Panc1 (cell line): ENCODE results near the gene OR11H1. TPM values are rescaled to one million over a fixed set of nuclear protein-coding genes. Genes with fewer than 3 reads are reported as not detected.
"Not testable (repeated sequence)": the region's sequence is repeated elsewhere in the genome, so short reads cannot be mapped to it uniquely, and the experiment has no call there.

Experiments
- ATAC-seq: fragments of 200-7000 bp; cut with Tn5 transposase; 2 replicates; pipeline ENCODE4 v1.9.1; 2020; ENCODE audit warnings: mild to moderate bottlenecking, moderate library complexity
- Bru-seq: library from RNA; stranded (reverse); fragments of 400-500 nt; gene quantifications from one replicate; lab custom pipeline; 2021; lab: Mats Ljungman, UMichigan
- BruChase-seq, 2 experiments: library from RNA; stranded (reverse); fragments of 400-500 nt; gene quantifications; one replicate each; lab custom pipeline; 2021; lab: Mats Ljungman, UMichigan
- BruUV-seq: library from RNA; stranded (reverse); fragments of 400-500 nt; replicated peaks from 2 replicates; lab custom pipeline; 2021; lab: Mats Ljungman, UMichigan
- CTCF ChIA-PET: fragments of 300-600 bp; sonication (Branson Sonifier 250); formaldehyde crosslinking; loops from one replicate; lab custom pipeline; 2022; ENCODE audit warnings: antibody characterized with exemption; lab: Charles Lee
- POLR2A ChIA-PET: fragments of 300-600 bp; sonication (Branson Sonifier 250); formaldehyde crosslinking; loops from one replicate; lab custom pipeline; 2022; ENCODE audit warnings: antibody characterized with exemption; lab: Charles Lee
- DNase-seq: peaks from one replicate; pipeline ENCODE4 v3.0.0-alpha.2; 2010; ENCODE audit warnings: low read depth, low spot score
- H3K27ac ChIP-seq: 2 replicates; pipeline ENCODE4 v1.5.1; 2011; ENCODE audit warnings: mild to moderate bottlenecking, low read length, inconsistent platforms
- H3K27me3 ChIP-seq: fragments of 200-500 bp; sonication (Bioruptor generic); 2 replicates; pipeline ENCODE4 v1.6.0; 2014; ENCODE audit warnings: low read length, inconsistent platforms; ENCODE audit not compliant: control insufficient read depth, insufficient read depth
- H3K36me3 ChIP-seq: fragments of 200-500 bp; sonication (Bioruptor generic); 2 replicates; pipeline ENCODE4 v1.5.1; 2014; ENCODE audit warnings: inconsistent platforms, mild to moderate bottlenecking, low read length, moderate library complexity; ENCODE audit not compliant: control insufficient read depth, insufficient read depth
- H3K4me1 ChIP-seq: 2 replicates; pipeline ENCODE4 v1.5.1; 2011; ENCODE audit warnings: inconsistent platforms, mild to moderate bottlenecking, low read length, moderate library complexity; ENCODE audit not compliant: control insufficient read depth, insufficient read depth
- H3K4me3 ChIP-seq, 2 experiments: 2 replicates each; pipeline ENCODE4 v1.5.1; 2011 to 2012; ENCODE audit warnings: low read depth in 2 of 2, low read length in 2 of 2, mild to moderate bottlenecking in 2 of 2, inconsistent platforms in 1 of 2, moderate library complexity in 1 of 2
- H3K9me3 ChIP-seq: fragments of 200-500 bp; sonication (Bioruptor generic); 2 replicates; pipeline ENCODE4 v1.5.1; 2014; ENCODE audit warnings: low read depth, mild to moderate bottlenecking, inconsistent platforms, low read length, moderate library complexity; ENCODE audit not compliant: control insufficient read depth, insufficient read depth
- in situ Hi-C: cut with HindIII; loops from 2 replicates; pipeline ENCODE4 v1.10.0; 2016; ENCODE audit warnings: low sequenced_read_pairs, low pct_unique_long_range_greater_than_20kb
- intact Hi-C: fragments of 100-400 bp; cut with micrococcal nuclease; formaldehyde crosslinking; loops from one replicate; pipeline ENCODE4 v1.10.0; 2022; ENCODE audit not compliant: unreplicated experiment
- long read RNA-seq: library from polyadenylated mRNA; unstranded; transcript quantifications from one replicate; pipeline ENCODE4 v2.0.0, GENCODE V29; 2021; ENCODE audit not compliant: unreplicated experiment
- polyA plus RNA-seq: library from polyadenylated mRNA; unstranded; fragments of >200 nt; gene quantifications from one replicate; pipeline ENCODE4 v1.2.1, GENCODE V29; 2012; ENCODE audit warnings: missing spikeins; ENCODE audit not compliant: insufficient read length
- total RNA-seq: library from RNA; stranded (reverse); gene quantifications from one replicate; pipeline ENCODE4 v1.2.1, GENCODE V29; 2021; ENCODE audit not compliant: unreplicated experiment

OR11H1 gene
- total RNA-seq (not detected), Bru-seq, nascent RNA (not detected), BruChase-seq, experiment 1, labeled RNA remaining after a 2-hour chase (percentile 18 among the genes with signal in this experiment), BruChase-seq, experiment 2, labeled RNA remaining after a 6-hour chase (percentile 24 among the genes with signal in this experiment)
- polyA plus RNA-seq = not detected
- long read RNA-seq = 0 reads

GRCh38 chr22:15527892-15528291 lies at the start of gene OR11H1:
OR11H1 (plus strand) TSS chr22:15528192; CDS start chr22:15528192, 0 bp downstream.
- POLR2A ChIA-PET, in situ Hi-C loops, BruUV-seq, H3K4me1 ChIP-seq, H3K36me3 ChIP-seq, DNase-seq, intact Hi-C loops, CTCF ChIA-PET, H3K4me3 ChIP-seq, H3K27ac ChIP-seq, ATAC-seq, H3K9me3 ChIP-seq, H3K27me3 ChIP-seq: not testable (repeated sequence)

- H3K27ac ChIP-seq, in situ Hi-C loops, DNase-seq, H3K27me3 ChIP-seq, POLR2A ChIA-PET, CTCF ChIA-PET, BruUV-seq, H3K4me3 ChIP-seq, H3K4me1 ChIP-seq, H3K9me3 ChIP-seq, ATAC-seq, intact Hi-C loops, H3K36me3 ChIP-seq: not testable (repeated sequence)
These were observed 18.0 kb upstream of the OR11H1 start for GRCh38 chr22:15509967-15510366.

GRCh38 chr22:15515896-15516295 lies 12.1 kb upstream of the OR11H1 start:
- BruUV-seq, intact Hi-C loops, DNase-seq, in situ Hi-C loops, H3K4me1 ChIP-seq, H3K36me3 ChIP-seq, H3K4me3 ChIP-seq, H3K27ac ChIP-seq, CTCF ChIA-PET, POLR2A ChIA-PET, ATAC-seq, H3K9me3 ChIP-seq, H3K27me3 ChIP-seq: not testable (repeated sequence)

- CTCF ChIA-PET, H3K9me3 ChIP-seq, ATAC-seq, in situ Hi-C loops, H3K36me3 ChIP-seq, H3K4me1 ChIP-seq, H3K27me3 ChIP-seq, intact Hi-C loops, POLR2A ChIA-PET, H3K27ac ChIP-seq, DNase-seq, H3K4me3 ChIP-seq, BruUV-seq: not testable (repeated sequence)
These were observed 25.8 kb downstream of the OR11H1 start for GRCh38 chr22:15553767-15554166.

GRCh38 chr22:15563461-15563860 lies 35.5 kb downstream of the OR11H1 start:
- CTCF ChIA-PET, H3K27me3 ChIP-seq, H3K4me1 ChIP-seq, H3K9me3 ChIP-seq, in situ Hi-C loops, H3K27ac ChIP-seq, POLR2A ChIA-PET, H3K36me3 ChIP-seq, DNase-seq, intact Hi-C loops, ATAC-seq, BruUV-seq, H3K4me3 ChIP-seq: not testable (repeated sequence)

GRCh38 chr22:15565063-15565462 lies 37.1 kb downstream of the OR11H1 start:
- H3K27ac ChIP-seq, H3K9me3 ChIP-seq, H3K4me1 ChIP-seq, DNase-seq, BruUV-seq, H3K4me3 ChIP-seq, ATAC-seq, CTCF ChIA-PET, POLR2A ChIA-PET, H3K27me3 ChIP-seq, in situ Hi-C loops, H3K36me3 ChIP-seq, intact Hi-C loops: not testable (repeated sequence)
